ENCODE measurements around the gene TMEM221.

GRCh38 chr19:17389957-17390664 lies 58.4 kb downstream of the TMEM221 start:
- TF ChIP-seq CTCF (IDR thresholded peaks at IDR 0.05), result no peak
- TF ChIP-seq POLR2AphosphoS5 (IDR thresholded peaks at IDR 0.05), result no peak
- TF ChIP-seq POLR2A (IDR thresholded peaks at IDR 0.05), result no peak
